HG03095 (cell line): Measurements from ENCODE around the gene TGFB3.

Experiments
- ATAC-seq: cut with Tn5 transposase; IDR thresholded peaks from one replicate; pipeline ENCODE4 v1.9.1; 2021; ENCODE audit warnings: moderate library complexity; ENCODE audit not compliant: unreplicated experiment

TGFB3 gene

DNA sequence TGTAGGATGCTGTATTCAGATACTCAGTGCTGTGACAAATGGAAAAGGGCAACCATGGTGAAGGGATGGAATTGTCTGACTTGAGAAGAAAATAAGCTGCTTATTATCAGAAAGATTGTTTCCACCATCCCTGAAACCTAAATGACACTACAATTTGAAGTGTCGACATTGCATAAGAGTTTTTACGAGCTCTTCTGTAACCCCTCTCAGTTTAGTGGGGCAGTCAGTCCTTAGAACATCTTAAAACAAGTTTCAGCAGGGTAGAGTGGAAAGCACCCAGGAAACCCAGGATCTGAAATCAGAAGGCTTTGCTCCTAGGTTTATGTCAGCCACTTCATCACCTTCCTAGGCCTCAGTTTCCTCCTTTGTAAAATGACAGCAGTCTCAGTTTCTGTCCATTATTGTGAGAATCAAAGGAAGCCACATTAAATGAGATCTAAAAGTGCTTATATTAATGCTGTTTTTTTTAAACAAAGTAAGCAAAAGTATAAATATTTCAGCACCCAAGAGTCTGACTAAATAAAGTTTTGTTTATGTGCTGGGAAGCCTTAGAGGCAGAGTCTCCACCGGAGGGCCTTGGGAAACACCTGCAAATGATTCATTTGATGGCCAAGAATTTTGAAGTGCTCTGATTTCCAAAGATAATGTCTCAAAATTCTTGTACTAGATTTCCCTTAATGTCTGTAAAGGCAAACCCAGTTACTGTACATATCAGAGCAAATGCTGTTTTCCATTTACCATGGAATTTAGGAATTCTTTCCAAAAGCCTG is 5.6 kb upstream of the TGFB3 start:
- ATAC-seq: no peak

DNA sequence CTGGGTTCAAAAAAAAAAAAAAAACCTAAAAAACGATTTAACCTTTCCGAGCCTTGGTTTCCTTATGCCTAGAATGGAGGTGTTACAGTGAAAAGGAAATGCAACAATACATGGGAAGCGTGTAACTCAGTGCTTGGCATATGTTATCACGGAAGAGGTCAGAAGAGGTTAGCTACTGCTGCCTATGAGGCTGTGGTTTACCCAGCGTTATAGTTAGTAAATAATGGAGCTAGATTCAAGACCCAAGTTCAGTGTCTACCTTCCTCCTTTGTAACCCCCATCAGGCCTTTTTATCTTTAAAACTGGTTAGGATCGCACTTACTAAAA is 4.6 kb upstream of the TGFB3 start:
- no peak for ATAC-seq

DNA sequence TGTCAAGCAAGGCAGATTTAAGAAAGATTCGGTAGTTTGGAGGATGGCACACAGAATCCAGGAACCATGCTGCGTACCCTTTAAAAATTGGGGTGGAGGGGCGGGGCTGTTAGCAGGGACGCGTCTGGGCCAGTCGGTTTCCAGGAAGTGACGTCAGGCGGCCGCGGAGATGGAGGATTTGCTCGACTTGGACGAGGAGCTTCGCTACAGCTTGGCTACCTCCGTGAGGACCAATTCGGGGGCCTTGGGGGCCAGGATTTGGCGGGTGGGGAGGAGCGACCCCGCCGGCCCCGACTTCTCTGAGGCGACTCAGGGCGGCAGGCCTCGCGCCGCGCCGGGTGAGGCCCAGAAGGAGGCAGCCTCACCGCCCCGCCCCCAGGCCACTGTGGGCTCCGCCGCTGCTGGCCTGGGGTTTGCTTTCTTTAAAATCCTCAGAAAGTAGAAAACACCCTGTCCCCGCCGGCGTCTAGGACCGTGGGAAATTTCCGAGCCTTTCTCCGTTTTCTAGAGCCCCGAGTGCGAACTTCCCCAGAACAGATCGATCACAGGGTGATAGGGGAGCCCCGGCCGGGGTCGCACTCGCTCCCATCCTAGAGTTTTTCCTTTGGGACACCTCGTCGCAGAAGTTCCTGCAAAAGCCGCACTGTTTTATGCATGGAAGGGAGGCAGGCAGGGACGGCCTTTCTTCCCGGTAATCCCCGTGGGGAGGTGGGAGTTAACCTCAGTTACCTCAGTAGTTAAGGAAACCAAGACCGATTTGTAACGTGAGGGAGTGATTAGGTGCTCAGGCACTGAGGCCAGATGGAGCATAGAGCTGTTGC is 4.0 kb upstream of the TGFB3 start, which contains the start of gene IFT43:
TSS of gene IFT43 (plus strand) at position 146 of the 821 bp plus-strand sequence. CDS start at position 170, 24 bp downstream.
- peak; percentile 55 for ATAC-seq

DNA sequence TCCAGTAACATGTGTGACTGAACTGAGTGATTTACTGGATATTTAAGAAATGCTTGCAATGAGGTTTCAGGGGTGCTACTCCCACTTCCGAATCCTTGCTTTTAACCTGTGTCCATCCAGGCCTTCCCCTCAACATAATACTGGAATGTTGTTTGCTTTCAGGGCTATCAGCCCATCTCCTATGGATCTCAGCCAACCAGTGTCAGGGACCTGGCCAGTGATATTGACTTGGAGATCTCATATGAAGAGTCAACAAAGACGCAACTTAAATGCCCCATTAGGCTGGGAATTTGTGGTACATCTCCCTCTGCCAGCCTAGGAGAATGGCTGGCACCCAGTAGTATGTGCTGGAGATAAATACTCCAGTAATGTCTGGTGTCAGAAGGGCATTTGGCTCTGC is 2.9 kb upstream of the TGFB3 start:
- ATAC-seq: no peak

DNA sequence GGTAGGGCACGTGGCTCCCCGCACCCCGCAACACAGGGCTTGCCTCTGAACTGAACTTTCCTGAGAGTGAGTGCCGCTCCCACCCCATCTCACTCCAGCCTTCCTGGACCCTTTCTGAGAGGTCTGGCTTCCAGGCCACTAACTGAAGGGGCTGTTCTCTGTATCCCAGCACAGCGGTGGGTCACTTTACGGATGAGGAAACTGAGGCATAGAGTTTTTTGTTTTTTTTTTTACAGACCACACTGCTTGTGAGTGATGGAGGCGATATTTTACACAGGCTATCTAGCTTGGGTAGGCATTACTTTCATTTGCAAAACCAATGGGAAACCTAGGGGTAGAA is 1.2 kb upstream of the TGFB3 start:
- no peak for ATAC-seq

DNA sequence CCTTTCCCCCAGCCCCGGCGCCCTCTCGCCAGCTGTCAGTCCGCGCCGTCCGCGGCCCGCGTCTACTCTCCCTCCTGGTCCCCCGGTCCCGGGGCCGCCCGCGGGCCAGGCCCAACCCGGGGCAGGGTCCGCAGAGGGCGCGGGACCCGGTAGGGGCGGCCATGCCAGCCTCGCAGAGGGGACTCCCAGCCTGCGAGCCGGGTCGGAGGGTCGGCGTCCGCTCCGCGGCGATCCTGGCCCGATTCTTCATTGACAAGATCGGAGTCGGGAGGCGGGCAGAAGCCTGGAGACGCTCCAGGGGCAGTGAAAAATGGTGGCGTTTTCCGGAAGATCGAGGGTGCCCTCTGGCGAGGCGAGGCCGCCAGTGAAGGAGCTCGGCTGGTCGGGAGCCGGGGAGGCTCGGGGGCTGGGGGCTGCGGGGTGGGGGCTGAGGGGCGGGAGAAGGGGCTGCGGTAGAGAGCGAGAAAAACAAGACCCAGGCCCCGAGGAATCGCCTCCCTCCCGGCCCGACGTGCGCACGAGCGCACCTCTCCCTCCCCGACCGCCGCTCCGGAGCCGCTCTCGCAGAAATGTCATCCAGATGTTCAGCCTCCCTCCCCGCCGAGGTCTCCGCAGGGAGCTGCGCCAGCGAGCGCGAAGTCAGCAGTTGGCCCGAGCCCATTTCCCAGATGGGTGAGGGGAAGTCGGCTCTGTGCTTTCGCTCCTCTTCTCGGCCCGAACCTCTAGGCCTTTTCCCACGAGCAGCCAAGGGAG is 647 bp upstream of the TGFB3 start:
- peak; percentile 27 for ATAC-seq

DNA sequence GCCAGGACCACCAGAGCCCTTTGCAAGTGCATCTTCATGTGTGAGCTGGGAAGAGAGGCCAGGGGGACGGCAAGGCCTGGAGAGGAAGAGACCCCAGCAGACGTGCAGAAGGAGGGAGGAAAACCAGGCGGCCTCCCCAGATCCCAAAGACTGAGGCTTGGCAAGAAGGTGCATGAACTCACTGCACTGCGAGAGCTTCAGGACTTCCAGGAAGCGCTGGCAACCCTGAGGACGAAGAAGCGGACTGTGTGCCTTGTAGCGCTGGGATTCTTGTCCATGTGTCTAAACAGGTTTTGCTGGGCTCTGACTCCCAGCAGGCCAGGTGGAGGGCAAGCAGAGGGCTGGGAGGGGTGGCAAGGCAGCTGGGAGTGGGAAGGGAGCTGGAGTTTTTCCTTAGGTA is 939 bp downstream of the TGFB3 start:
- ATAC-seq: no peak

DNA sequence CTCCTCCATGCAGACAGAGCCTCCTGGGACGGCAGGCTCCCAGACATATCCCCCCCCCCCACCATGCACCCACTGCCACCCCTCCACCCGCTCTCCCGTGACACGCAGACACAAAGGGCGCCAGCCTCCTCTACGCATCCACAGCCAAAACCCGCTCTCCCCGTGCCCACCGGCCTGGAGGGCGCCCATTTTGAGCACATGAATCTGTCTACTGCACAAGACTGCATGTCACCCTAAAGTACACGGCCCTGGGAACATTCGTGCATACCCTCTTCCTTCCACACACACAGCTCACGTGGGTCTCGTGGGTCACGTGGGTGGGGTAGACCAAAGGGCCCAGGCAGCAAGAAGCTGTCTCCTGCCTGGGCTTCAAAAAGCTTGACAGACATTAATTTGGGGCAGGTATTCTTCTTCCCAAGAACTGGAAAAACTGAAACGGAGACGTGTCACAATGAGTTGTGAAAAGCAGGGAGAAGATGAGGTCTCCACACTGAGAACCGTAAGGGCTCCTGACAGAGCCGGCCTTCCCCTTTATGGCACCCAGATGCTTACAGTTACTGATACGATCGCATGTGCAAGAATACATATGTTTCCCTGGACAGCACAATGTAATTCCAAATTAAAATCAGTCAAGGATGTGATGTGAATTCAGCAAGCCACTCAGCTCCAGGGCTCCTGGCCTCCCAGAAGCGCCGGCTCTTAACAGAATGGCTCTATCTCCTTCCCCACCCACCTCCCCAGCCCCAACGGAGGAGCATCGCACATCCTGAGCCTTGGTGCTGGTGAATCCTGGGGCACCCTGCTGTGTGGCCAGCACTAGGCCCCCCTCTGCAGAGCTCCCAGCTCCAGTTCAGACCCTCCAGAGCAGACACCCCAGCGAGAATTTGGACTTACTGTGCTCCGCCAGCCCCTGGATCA is 1.9 kb downstream of the TGFB3 start:
- ATAC-seq: no peak

DNA sequence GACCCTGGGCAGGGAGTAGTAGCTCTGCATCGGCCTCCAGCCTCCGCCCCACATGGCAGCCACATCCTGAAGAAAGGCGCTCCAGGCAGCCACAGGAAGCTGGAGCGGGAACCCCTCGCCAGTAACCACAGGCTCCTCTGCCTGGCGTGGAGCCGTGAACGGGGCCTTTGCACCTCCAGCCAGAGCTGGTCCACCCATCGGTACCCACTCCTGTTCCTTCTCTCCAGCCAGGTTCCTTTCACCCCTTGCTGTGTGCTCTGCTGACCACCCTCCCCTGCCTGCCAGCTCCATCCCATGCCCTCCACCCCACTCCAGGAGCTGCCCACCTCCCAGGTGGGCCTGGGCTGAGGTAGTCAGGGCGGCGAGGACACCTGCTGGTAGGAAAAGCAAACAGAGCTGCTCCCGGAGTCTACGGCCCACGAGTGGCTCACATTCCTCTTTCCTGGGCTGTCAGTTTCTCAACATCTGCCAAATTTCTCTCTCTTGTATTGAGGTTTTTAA is 2.7 kb downstream of the TGFB3 start:
- no peak for ATAC-seq

DNA sequence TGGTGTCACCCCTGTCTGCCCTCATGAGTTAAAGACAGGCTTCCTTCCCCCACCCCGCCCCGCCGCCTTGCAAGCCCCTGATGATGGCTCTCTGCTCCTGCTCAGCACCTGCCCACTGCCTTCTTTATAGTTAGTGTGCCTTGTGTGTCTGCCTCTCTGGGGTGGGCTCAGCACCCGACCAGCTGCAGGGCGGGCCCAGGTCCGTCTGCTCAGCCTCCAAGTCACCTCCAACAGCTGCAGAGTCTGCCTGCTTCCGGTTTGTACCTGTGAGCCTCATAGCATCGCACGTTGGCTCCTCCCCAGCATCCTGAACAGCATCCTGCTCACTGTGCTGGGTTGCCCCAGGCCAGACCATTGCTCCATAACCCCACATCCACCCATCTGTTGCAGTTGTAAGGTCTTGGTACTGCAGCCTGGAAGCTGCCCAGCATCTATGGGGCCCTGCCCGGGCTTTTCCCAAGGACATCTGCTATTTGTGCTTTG is 3.5 kb downstream of the TGFB3 start:
- ATAC-seq: no peak

DNA sequence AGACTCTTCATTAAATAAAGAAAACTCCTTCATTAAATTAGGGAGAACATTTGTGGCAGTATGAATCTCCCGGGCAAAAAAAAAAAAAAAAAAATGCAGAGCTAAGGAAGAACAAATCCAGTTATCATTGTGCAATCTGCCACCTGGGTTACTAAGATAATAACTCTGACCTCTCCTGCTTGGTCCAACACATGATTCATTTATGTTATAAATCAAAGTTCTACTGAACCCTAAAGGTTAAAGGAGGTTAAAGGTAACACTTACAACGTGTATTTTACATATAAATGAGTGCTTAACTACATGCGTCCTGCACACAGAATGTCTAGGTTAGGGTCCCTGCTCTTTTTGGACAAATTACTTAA is 4.2 kb downstream of the TGFB3 start:
- no peak for ATAC-seq

DNA sequence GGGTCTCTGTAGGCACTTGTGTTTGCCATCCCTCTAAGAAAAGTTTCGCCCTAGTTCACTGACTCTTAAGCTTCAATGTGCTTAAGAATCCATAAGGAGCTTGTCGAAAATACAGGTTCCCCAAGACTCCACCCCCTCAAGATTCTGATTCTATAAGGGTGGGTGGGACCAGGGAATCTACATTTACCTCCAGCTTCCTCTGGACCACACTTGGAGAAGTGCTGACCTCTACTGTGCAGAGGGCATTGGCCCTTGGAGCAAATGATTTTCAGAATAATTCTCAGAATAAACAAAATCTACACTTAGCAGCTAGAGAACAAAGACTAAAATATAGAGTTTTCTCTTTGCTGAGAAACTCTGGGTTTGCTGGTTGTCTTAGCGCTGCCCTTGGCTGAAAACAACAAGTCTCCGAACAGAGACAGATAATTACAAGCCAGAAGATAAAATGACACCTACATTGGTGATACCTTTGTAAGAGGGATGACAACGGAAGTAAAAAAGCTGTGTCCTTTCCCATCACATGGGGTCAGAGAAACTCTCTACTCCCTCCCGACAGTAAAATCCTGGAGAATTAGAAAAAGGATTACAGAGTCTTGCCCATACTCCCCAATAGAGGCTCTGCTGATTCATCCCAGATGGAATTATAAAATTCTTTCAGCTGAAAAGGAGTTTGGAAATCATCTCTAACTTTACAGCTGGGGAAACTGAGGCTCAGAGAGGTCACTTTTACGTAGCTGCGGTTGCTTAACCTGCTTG is 4.8 kb downstream of the TGFB3 start:
- ATAC-seq: no peak

DNA sequence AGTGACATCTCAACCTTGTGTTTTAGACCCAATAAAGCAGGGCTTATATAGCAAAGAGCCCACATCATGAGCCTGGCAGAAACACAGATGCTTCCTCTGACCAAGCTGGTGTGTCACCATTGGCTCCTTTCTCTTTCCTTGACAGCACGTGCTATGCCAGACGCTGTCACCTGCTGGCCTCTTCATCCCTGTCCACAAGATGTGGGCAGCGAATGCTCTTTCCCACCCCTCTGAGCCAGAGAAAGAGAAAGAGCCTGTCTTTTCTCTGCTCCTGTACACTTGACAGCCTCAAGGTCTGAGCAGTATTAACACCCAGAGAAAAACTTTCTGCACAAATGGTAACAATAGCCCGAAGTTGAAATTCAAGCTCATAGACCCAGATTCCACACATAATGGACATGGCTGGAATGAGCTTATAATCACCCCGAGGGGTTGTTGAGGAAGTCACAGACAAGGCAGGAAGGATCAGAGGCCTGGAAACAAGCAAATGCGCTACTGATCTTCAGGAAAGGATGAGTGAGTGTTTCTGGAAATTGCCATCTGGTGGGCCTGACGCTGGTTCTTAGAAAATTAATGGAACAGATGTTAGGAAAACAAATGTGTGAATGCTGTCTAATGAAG is 8.9 kb downstream of the TGFB3 start:
- ATAC-seq: no peak

DNA sequence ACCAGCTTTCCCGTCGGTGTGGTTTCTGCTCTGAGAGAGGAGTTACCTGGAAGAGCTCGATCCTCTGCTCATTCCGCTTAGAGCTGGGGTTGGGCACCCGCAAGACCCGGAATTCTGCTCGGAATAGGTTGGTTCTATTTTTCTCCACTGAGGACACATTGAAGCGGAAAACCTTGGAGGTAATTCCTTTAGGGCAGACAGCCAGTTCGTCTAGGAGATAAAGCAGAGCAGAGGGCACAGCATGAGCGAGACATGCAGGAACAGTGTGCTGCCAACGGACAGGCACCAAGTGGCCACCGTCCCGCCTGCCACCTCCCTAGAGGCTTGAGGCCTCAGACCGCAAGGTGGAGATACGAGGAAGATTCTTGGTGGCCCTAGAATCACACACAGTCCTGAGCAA is 10.3 kb downstream of the TGFB3 start:
- ATAC-seq: no peak

DNA sequence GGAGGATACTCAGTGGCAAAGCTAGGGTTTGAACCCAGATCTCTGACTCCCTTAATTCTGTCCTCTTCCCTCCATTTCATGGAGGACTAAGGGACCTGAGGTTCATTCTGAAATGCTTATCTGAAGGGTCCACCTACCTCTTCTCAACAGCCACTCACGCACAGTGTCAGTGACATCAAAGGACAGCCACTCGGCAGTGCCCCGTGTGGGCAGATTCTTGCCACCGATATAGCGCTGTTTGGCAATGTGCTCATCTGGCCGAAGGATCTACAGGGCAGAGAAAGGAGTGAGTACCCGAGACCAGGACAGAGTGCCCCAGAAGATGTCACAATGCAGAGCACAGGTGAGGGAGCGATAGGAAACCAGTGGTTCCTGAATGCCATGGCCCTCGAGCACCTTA is 10.8 kb downstream of the TGFB3 start:
- ATAC-seq: no peak

DNA sequence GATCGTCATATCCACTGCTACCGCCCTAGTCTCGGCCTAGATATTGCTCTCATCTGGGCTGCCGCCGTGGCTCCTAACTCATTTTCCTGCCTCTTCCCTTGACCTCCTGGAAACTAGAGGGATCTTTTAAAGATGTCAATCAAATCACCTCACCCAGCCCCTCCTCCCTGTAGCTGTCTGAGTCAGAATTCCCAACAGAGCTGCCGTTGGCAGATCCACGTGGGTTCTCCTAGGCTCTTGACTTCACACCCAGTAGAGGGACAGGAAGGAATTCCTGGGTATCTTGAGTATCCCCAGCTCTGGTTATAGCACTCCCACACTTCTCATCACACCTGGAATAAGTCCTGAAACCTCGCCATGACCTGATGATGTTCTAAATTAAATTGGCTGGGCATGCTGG is 11.9 kb downstream of the TGFB3 start:
- no peak for ATAC-seq

DNA sequence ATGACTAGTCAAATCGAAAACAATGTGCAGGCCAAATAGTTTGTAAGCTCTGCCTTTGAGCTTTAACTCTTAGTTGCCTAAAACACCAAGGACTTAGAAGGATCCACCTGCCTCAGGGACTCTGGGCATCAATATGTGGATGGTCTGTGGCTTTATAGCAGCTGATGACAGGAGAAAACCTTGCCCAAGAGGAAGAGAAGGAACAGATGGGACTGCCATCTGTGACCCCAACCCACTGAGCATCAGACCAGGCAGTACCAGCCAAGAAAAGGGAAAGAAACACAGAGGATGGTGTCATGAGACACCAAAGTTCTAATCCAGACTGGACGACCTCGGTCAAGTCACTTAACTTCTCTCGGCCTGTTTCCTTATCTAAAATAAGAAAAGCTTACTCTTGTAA is 12.7 kb downstream of the TGFB3 start:
- ATAC-seq: no peak

DNA sequence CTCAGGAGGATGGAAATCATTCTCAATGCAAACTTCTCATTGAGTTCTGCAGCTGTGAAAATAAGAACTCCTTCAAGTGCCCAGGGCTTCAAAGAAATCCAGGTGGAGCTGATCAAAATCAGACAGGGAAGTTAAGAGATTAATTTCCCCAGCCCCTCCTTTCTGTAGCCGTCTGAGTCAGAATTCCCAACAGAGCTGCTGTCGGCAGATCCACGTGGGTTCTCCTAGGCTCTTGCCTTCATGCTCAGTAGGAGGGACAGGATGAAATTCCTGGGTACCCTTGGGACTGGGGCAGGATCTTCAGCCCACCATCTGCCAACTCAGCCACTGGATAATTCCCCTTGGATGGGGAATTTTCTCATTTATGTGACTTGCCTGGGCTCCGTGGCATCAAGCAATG is 13.3 kb downstream of the TGFB3 start:
- ATAC-seq: no peak

DNA sequence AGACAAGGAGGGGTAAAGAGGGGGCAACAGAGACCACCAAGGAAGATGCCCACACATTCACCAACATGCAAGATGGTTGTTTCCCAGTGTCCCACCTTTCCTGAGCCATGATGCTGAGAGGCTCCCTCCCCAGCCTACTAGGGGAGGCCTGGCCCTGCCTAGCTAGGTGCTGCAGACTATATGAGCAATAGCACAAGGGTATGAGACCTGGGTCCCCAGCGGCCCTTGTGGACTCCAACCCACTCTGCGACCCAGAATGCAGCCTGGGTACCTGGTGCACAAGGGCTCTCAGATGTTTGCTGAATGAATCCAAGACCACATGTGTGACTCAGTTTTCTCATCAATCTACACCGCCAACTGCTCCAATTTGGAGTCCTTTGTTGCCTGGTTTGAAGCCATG is 13.9 kb downstream of the TGFB3 start:
- ATAC-seq: no peak
